NCI-H1436 (cell line): ENCODE data around the gene EFCAB7.

Experiments
- DNase-seq: peaks from one replicate; lab custom pipeline; 2025; lab: John Stamatoyannopoulos, UW

The EFCAB7 gene, protein sequence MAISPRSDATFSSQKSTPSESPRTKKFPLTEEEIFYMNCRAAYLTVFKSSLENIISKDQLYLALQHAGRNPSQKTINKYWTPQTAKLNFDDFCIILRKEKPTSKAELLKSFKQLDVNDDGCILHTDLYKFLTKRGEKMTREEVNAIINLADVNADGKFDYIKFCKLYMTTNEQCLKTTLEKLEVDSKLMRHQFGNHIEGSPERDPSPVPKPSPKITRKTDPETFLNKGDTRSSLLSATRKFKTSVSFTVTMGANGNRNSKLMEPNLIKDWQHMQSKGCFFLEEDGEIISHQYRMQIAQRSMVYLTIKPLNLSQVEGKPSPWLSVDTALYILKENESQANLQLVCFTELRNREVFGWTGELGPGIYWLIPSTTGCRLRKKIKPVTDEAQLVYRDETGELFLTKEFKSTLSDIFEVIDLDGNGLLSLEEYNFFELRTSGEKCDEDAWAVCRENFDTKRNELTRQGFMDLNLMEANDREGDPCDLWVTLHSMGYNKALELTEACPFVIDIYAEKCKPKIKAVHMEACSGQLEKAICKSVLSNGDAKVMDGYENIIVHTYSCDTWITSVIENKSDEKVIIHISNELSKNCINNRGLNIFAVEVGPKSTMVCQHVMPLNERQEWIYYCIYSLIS

GRCh38 chr1:63522891-63523728, at the start of gene EFCAB7, which contains the start of gene ITGB3BP:
Gene EFCAB7, plus strand, starts transcription at chr1:63523525. Its CDS starts 2,048 bp downstream, at chr1:63525573.
Gene ITGB3BP, minus strand, starts transcription at chr1:63523225. Its CDS starts 92 bp downstream, at chr1:63523133.
- peak; percentile 92 for DNase-seq

GRCh38 chr1:63475761-63476160, 47.6 kb upstream of the EFCAB7 start:
- DNase-seq: no peak

GRCh38 chr1:63480057-63480456, 43.3 kb upstream of the EFCAB7 start:
- no peak for DNase-seq

GRCh38 chr1:63486629-63487028, 36.7 kb upstream of the EFCAB7 start:
- no peak for DNase-seq

DNA sequence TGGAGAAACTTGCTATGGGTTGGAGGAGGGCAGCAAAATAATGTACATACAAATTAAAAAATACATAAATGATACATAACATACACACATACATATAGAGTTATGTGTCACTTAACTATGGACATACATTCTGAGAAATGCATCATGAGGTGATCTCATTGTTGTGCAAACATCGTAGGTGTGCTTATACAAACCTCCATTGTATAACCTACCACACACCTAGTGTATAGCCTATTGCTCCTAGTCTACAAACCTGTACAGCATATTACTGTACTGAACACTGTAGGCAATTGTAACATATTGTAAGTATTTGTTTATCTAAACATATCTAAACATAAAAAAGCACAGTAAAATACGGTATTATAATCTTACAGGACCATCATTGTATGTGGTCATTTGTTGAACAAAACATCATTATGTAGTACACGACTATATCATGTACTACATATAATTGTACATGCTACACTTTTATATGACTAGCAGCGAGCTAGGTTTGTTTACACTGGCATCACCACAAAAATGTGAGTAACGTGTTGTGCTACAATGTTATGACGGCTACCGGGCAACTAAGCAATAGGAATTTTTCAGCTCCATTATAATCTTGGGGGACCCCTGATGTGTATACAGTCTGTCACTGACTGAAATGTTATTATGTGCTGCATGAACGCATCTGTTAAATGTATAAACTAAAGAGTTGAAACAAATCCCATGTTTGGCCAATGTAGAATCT, 35.8 kb upstream of the EFCAB7 start:
- DNase-seq: no peak

GRCh38 chr1:63497577-63497976, 25.7 kb upstream of the EFCAB7 start:
- no peak for DNase-seq

DNA sequence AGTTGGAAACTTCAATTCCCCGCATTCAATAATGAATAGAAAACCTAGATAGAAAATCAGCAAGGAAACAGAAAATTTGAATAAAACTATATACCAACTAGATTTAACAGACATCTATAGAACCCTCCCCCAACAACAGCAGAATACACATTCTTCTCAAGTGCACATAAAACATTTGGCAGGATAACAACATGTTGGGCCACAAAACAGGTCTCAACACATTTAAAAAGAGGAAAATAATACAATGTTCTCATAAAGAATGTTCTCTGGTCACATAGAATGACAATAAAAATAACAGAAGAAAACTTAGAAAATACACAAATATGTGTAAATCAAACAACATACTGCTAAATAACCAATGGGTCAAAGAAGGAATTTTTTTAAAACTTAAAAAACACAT, 25.2 kb upstream of the EFCAB7 start:
- no peak for DNase-seq

DNA sequence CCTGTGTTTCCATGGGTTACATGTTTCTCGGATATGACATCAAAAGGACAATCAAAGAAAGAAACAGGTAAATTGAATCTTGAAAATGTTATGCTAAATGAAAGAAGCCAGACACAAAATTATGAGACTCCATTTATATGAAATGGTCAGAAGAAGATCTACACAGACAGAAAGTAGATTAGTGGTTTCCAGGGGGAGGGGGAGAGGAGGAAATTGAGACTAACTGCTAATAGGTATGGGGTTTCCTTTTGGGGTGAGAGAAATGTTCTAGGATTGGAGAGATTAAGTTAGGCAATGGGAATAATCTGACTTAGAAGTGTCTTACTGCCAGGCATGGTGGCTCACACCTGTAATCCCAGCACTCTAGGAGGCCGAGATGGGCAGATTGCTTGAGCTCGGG, 22.1 kb upstream of the EFCAB7 start:
- DNase-seq: no peak

DNA sequence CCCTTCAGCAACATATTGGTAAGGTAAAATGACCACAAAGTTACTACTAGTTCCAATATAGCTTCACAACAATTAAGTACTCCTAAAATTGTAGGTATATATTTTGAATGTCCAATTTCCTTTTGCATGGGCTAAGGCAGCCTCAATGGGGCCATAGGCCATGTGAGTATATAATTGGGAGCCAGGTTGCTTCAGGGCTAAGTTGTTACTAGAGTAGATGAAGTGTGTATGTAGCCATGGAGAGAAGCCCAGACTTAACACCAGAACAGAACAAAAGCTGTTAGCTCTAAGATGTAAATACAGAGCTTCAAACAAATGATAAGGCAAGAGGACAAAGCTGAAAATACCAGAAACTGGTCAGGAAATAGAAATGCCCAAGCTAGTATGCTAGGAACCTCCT, 16.5 kb upstream of the EFCAB7 start:
- no peak for DNase-seq

DNA sequence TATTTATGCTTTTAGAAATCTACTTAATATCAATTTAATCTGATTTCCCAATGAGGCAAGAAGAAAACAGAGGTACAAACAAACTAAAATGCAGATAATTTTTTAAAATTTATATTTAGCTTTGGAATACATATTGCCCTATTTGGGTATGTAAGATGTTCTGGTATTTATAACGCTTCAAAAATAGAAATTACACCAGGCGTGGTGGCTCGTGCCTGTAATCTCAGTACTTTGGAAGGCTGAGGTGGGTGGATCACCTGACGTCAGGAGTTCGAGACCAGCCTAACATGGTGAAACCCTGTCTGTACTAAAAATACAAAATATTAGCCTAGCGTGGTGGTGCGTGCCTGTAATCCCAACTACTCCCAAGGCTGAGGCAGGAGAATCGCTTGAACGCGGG, 13.6 kb upstream of the EFCAB7 start:
- DNase-seq: no peak

GRCh38 chr1:63512584-63512983, 10.7 kb upstream of the EFCAB7 start:
- no peak for DNase-seq

GRCh38 chr1:63516629-63517028, 6.7 kb upstream of the EFCAB7 start:
- no peak for DNase-seq

GRCh38 chr1:63523738-63524137, 413 bp downstream of the EFCAB7 start:
- no peak for DNase-seq

DNA sequence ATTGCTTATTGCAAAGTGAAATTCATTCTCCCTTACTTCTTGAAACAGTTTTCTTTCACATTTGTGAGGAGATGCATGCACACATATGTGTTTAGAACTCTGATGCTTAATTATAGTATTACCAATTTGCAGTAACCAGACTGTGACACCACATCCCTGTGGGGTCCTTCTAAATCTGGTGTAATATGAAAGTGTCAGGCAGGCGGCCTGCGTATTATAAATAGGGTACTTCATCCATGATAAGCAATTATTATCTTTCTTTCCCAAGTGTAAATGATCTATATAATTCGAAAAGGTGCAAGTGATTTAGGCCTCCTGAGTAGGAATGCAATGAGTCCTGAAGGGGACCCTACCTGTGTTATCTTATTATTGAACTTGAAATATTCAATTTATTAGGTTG, 876 bp downstream of the EFCAB7 start:
- DNase-seq: no peak

DNA sequence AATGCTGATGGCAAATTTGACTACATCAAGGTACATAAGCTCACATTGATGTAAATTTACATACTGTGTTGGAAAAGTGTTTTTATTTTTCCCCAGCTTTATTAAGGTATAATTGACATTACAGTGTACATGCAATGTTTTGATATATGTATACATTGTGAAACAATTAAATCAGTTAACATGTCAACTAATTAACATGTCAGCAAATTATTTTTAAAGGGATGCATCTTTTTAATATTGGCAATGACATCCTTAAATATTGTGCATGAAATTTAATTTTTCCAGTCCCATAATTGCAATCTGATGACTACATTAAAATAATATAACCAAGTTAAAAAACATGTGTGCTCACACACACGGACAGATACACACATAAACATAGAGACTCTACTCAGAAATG, 9.4 kb downstream of the EFCAB7 start:
- DNase-seq: no peak

- DNase-seq: no peak
These were observed 10.6 kb downstream of the EFCAB7 start for GRCh38 chr1:63533931-63534330.

- DNase-seq: no peak
These were observed 11.1 kb downstream of the EFCAB7 start for GRCh38 chr1:63534406-63534805.

GRCh38 chr1:63537006-63537405, 13.7 kb downstream of the EFCAB7 start:
- DNase-seq: no peak

- no peak for DNase-seq
These were observed 14.6 kb downstream of the EFCAB7 start for GRCh38 chr1:63537940-63538339.

DNA sequence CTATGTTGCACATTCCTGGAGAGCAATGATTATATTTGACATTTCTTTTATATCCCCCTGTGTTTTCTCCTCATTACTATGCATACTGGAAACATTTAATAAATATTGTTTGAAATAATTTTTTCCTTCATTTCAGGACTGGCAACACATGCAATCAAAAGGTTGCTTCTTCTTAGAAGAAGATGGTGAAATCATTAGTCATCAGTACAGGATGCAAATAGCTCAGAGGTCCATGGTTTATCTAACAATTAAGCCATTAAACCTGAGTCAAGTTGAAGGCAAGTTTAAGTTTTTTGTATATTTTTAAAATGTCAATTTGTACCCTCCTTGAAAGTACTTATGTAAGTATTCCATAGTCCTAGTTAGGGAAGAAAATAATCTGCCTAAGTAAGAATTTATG, 22.5 kb downstream of the EFCAB7 start:
- DNase-seq: no peak

DNA sequence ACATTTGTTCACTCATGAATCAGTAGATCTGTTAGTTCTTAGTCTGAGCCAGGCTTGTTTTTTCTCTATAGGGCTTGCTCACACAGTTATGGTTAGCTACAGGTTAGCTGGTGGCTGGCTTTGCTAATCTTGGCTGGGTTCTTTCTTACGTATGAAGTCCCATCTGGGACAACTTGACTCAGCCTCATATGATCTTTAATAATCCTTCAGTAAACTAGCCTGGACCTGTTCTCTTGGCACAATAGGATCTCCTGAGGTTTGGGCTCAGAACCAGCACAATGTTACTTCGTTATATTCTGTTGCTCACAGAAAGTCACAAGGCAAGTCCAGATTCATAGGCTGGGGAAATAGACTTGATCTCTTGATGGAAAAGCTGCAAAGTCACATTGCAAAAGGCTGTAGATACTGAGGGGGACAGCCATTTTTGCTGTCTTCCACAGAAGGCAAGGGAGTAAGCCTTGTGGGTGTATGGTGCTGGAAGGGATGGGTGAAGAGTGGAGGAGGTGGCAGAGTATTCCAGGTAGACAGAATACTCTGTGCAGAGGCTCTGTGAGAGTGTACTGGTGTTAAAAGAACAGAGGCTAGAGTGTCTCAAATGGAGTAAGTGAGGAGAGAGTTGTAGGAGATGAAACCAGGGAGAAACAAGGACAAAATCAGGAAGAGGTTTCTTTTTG, 24.4 kb downstream of the EFCAB7 start:
- DNase-seq: no peak
